Smooth muscle cell (in vitro differentiated cells): ENCODE data around the gene CHRM2. TPM values are rescaled to one million over a fixed set of nuclear protein-coding genes. Genes with fewer than 3 reads are reported as not detected.

Source experiments
- DNase-seq: peaks from one replicate; lab custom pipeline; 2025; ENCODE audit not compliant: unreplicated experiment; lab: John Stamatoyannopoulos, UW
- H2AFZ ChIP-seq: fragments of 200-600 bp; sonication (generic); 2 replicates; pipeline ENCODE4 v1.6.0; 2016; ENCODE audit warnings: antibody characterized with exemption, low read depth, mild to moderate bottlenecking
- H3F3A ChIP-seq: fragments of 200-600 bp; sonication (generic); 2 replicates; pipeline ENCODE4 v1.6.0; 2017; ENCODE audit warnings: antibody characterized with exemption, low read depth
- H3K27ac ChIP-seq: fragments of 200-600 bp; sonication (generic); 2 replicates; pipeline ENCODE4 v1.5.1; 2016; ENCODE audit warnings: low read depth, mild to moderate bottlenecking
- H3K27me3 ChIP-seq: fragments of 200-600 bp; sonication (generic); 2 replicates; pipeline ENCODE4 v1.6.1; 2016; ENCODE audit warnings: low read depth, mild to moderate bottlenecking
- H3K36me3 ChIP-seq: fragments of 200-600 bp; sonication (generic); 2 replicates; pipeline ENCODE4 v1.5.1; 2016; ENCODE audit warnings: low read depth
- H3K4me1 ChIP-seq: fragments of 200-600 bp; sonication (generic); 2 replicates; pipeline ENCODE4 v1.5.1; 2016; ENCODE audit warnings: low read depth
- H3K4me2 ChIP-seq: fragments of 200-600 bp; sonication (generic); 2 replicates; pipeline ENCODE4 v1.6.0; 2016; ENCODE audit warnings: mild to moderate bottlenecking
- H3K4me3 ChIP-seq: fragments of 200-600 bp; sonication (generic); 2 replicates; pipeline ENCODE4 v1.5.1; 2016; ENCODE audit warnings: mild to moderate bottlenecking
- H3K79me2 ChIP-seq: fragments of 200-600 bp; sonication (generic); 2 replicates; pipeline ENCODE4 v1.6.0; 2016; ENCODE audit warnings: low read depth, mild to moderate bottlenecking
- H3K9ac ChIP-seq: fragments of 200-600 bp; sonication (generic); 2 replicates; pipeline ENCODE4 v1.6.0; 2016; ENCODE audit warnings: low read depth
- H3K9me3 ChIP-seq: fragments of 200-600 bp; sonication (generic); replicated peaks from 2 replicates; pipeline ENCODE4 v1.5.1; 2016; ENCODE audit warnings: low read depth
- H4K20me1 ChIP-seq: fragments of 200-600 bp; sonication (generic); 2 replicates; pipeline ENCODE4 v1.6.0; 2016; ENCODE audit warnings: low read depth
- CTCF ChIP-seq: fragments of 200-600 bp; sonication (generic); IDR thresholded peaks from 2 replicates; pipeline ENCODE4 v1.5.1; 2017; ENCODE audit warnings: borderline replicate concordance, mild to moderate bottlenecking, antibody characterized with exemption; ENCODE audit not compliant: insufficient read depth, poor library complexity, severe bottlenecking
- WGBS: methylation state at CpG from one replicate; pipeline ENCODE4 v1.1.7; 2016; ENCODE audit warnings: low lambda C conversion rate; 5-methylcytosine and 5-hydroxymethylcytosine counted together
- polyA plus RNA-seq: library from polyadenylated mRNA; unstranded; fragments of >200 nt; fragmentation: Nextera tagmentation; extraction: Ambion mirVana; gene quantifications from 2 replicates; pipeline ENCODE4 v1.2.1, GENCODE V29; 2016
- total RNA-seq: library from RNA; depleted of rRNA; stranded (reverse); fragments of >200 nt; gene quantifications from 2 replicates; pipeline ENCODE4 v1.2.3, GENCODE V29; 2014

CHRM2 gene
- total and polyA plus RNA-seq, 2 experiments from 2014 or later: 0.33 to 3.0 TPM

- Histone ChIP-seq H3K79me2 (no peaks in the 10 kb centered on the region), H4K20me1 (no peaks in the 10 kb centered on the region), H2AFZ (no peak overlapping the region), H3F3A (peaks cover 10% of the 10 kb centered on the region), H3K36me3 (no peaks in the 10 kb centered on the region), H3K27ac (no peak overlapping the region), H3K4me3 (no peak overlapping the region), H3K4me2 (no peak overlapping the region), H3K27me3 (no peaks in the 10 kb centered on the region), H3K9me3 (no peaks in the 10 kb centered on the region), H3K4me1 (no peaks in the 10 kb centered on the region), H3K9ac (no peak overlapping the region)
- 76% methylated on average over 1 of the region's 1 CpG for WGBS
- DNase-seq: no peak
- TF ChIP-seq CTCF: no peak
Measured at GRCh38 chr7:136942994-136943393, 74.5 kb downstream of the CHRM2 start.

- DNase-seq: no peak
- TF ChIP-seq CTCF: no peak
Measured at GRCh38 chr7:136947347-136947746, 78.9 kb downstream of the CHRM2 start.

GRCh38 chr7:136950331-136950730 is 81.9 kb downstream of the CHRM2 start:
- no peaks in the 10 kb centered on the region for H3K27me3 ChIP-seq
- H3K4me2 ChIP-seq: no peak overlapping the region
- H3K27ac ChIP-seq: no peak overlapping the region
- no peaks in the 10 kb centered on the region for H3K79me2 ChIP-seq
- H3K4me3 ChIP-seq: no peak overlapping the region
- H2AFZ ChIP-seq: no peak overlapping the region
- no peaks in the 10 kb centered on the region for H3F3A ChIP-seq
- H3K9ac ChIP-seq: no peak overlapping the region
- H4K20me1 ChIP-seq: no peaks in the 10 kb centered on the region
- no peak for TF ChIP-seq CTCF
- 91% methylated on average over 3 of the region's 3 CpGs for WGBS
- H3K36me3 ChIP-seq: no peaks in the 10 kb centered on the region
- no peaks in the 10 kb centered on the region for H3K4me1 ChIP-seq
- DNase-seq: no peak
- no peaks in the 10 kb centered on the region for H3K9me3 ChIP-seq

More at GRCh38 chr7:136947347-136947746, 78.9 kb downstream of the CHRM2 start:
- Histone ChIP-seq H3K36me3 (no peaks in the 10 kb centered on the region), H3K4me1 (no peaks in the 10 kb centered on the region), H4K20me1 (no peaks in the 10 kb centered on the region), H3K79me2 (no peaks in the 10 kb centered on the region), H3K9me3 (no peaks in the 10 kb centered on the region), H3K4me2 (no peak overlapping the region), H3K27ac (no peak overlapping the region), H3K4me3 (no peak overlapping the region), H3K9ac (no peak overlapping the region), H3F3A (no peaks in the 10 kb centered on the region), H3K27me3 (no peaks in the 10 kb centered on the region), H2AFZ (no peak overlapping the region)

GRCh38 chr7:136953386-136953785 is 84.9 kb downstream of the CHRM2 start:
- Histone ChIP-seq H4K20me1 (no peaks in the 10 kb centered on the region), H3K79me2 (no peaks in the 10 kb centered on the region), H3K27me3 (no peaks in the 10 kb centered on the region), H3F3A (no peaks in the 10 kb centered on the region), H3K4me3 (no peak overlapping the region), H3K9me3 (no peaks in the 10 kb centered on the region), H3K9ac (no peak overlapping the region), H3K36me3 (no peaks in the 10 kb centered on the region), H3K27ac (peak overlapping the region; percentile 23), H3K4me2 (no peak overlapping the region), H2AFZ (no peak overlapping the region), H3K4me1 (no peaks in the 10 kb centered on the region)
- DNase-seq: no peak
- no peak for TF ChIP-seq CTCF
- 55% methylated on average over 3 of the region's 3 CpGs for WGBS
